IMR-90 (cell line): ENCODE results near the gene PPM1D.

ENCODE experiments used
- BHLHE40 ChIP-seq: fragments of 150-350 bp; IDR thresholded peaks from 2 replicates; pipeline ENCODE4 v1.6.1; 2016; ENCODE audit warnings: mild to moderate bottlenecking, low read depth, low read length
- CTCF ChIP-seq: conservative IDR thresholded peaks from 2 replicates; pipeline ENCODE4 v1.5.1; 2012; ENCODE audit warnings: mild to moderate bottlenecking, low read depth, low read length, improper control_type of control experiment
- RAD21 ChIP-seq: IDR thresholded peaks from 2 replicates; pipeline ENCODE4 v1.6.1; 2012; ENCODE audit warnings: low read length, improper control_type of control experiment

- no peak for TF ChIP-seq CTCF
- TF ChIP-seq BHLHE40: no peak
- TF ChIP-seq RAD21: no peak
These were observed 15.1 kb downstream of the PPM1D start for GRCh38 chr17:60615108-60615507.
